Stomach (tissue), 4 donors: ENCODE results near the gene LRRIQ1.

Source experiments
- CTCF ChIP-seq, 7 experiments: fragments of 450-650 bp in 4 of 7; fragments of 200-600 bp in 3 of 7; sonication (generic) in 3 of 7; IDR thresholded peaks; one replicate each; pipeline ENCODE4 v1.5.1; 2016 to 2019; ENCODE audit warnings: antibody characterized with exemption in 7 of 7, control low read depth in 2 of 7, mild to moderate bottlenecking in 1 of 7
- POLR2A ChIP-seq, 4 donors: fragments of 450-650 bp; IDR thresholded peaks; one replicate each; pipeline ENCODE4 v1.6.1; 2016; ENCODE audit warnings: antibody characterized with exemption in 4 of 4, control low read depth in 2 of 4, mild to moderate bottlenecking in 1 of 4, moderate library complexity in 1 of 4

GRCh38 chr12:85190728-85191127 lies 154.6 kb downstream of the LRRIQ1 start:
- TF ChIP-seq CTCF (IDR thresholded peaks at IDR 0.05) (no peak), POLR2A (IDR thresholded peaks at IDR 0.05) (no peak)
